A549 (cell line): Measurements from ENCODE around the gene TTC19.

Experiments used
- BHLHE40 ChIP-seq: IDR thresholded peaks from 2 replicates; pipeline ENCODE4 v1.6.1; 2012; ENCODE audit warnings: low read depth, low read length, inconsistent platforms
- CHD2 ChIP-seq: fragments of 150-350 bp; IDR thresholded peaks from 2 replicates; pipeline ENCODE4 v1.6.1; 2014; ENCODE audit warnings: low read length; ENCODE audit not compliant: partially characterized antibody
- EP300 ChIP-seq, 2 experiments: fragments of >200 bp; sonication (Bioruptor Twin); formaldehyde crosslinking; IDR thresholded peaks; 2 replicates in 1 of 2; 3 replicates in 1 of 2; pipeline ENCODE4 v1.6.1; 2016 to 2017
- HDAC2 ChIP-seq: fragments of 200-600 bp; sonication (generic); IDR thresholded peaks from 2 replicates; pipeline ENCODE4 v1.6.1; 2016
- KDM5A ChIP-seq: fragments of 200-600 bp; sonication (generic); IDR thresholded peaks from 2 replicates; pipeline ENCODE4 v1.6.1; 2016; ENCODE audit warnings: antibody characterized with exemption, mild to moderate bottlenecking
- NFE2L2 ChIP-seq: fragments of 150-350 bp; conservative IDR thresholded peaks from 2 replicates; pipeline ENCODE4 v1.6.1; 2014; ENCODE audit warnings: low read length
- POLR2A ChIP-seq: IDR thresholded peaks from 2 replicates; pipeline ENCODE4 v1.6.1; 2012; ENCODE audit warnings: mild to moderate bottlenecking, low read length
- SMC3 ChIP-seq: fragments of >200 bp; sonication (Bioruptor Twin); formaldehyde crosslinking; IDR thresholded peaks from 3 replicates; pipeline ENCODE4 v1.6.1; 2018; ENCODE audit warnings: inconsistent platforms
- TF ChIP-seq, protein P1 (sequence below): fragments of >200 bp; sonication (Bioruptor Twin); formaldehyde crosslinking; IDR thresholded peaks from 3 replicates; pipeline ENCODE4 v1.5.1; 2016
- TF ChIP-seq, protein P2 (sequence below): fragments of >200 bp; sonication (Bioruptor Twin); formaldehyde crosslinking; IDR thresholded peaks from 3 replicates; pipeline ENCODE4 v1.6.1; 2016
- TF ChIP-seq, protein P3 (sequence below): fragments of 450-650 bp; IDR thresholded peaks from 2 replicates; pipeline ENCODE4 v1.6.1; 2014; ENCODE audit warnings: antibody characterized with exemption

DNA sequence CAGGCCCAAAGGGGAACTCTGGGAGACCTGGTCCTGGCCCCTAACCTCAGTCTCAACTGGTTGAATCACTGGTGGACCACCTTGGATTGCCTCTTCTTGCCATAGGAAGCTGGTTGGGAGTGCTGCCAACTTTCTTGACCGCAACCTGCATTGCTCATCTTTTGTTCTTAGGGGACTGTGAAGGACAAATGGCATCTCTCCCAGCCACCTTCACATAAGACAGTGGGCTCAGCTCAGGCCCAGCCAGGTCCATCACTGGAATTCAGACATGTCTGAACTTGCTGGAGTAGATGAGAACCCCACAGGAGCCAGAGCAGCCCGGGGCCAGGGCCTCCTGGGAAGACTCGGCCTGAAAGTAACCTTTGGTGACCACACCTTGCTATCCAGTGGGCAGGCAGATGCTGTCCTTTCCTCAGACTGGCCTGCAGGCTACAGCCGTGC, 35.9 kb upstream of the TTC19 start:
- no peak for TF ChIP-seq SMC3
- TF ChIP-seq, protein P1, sequence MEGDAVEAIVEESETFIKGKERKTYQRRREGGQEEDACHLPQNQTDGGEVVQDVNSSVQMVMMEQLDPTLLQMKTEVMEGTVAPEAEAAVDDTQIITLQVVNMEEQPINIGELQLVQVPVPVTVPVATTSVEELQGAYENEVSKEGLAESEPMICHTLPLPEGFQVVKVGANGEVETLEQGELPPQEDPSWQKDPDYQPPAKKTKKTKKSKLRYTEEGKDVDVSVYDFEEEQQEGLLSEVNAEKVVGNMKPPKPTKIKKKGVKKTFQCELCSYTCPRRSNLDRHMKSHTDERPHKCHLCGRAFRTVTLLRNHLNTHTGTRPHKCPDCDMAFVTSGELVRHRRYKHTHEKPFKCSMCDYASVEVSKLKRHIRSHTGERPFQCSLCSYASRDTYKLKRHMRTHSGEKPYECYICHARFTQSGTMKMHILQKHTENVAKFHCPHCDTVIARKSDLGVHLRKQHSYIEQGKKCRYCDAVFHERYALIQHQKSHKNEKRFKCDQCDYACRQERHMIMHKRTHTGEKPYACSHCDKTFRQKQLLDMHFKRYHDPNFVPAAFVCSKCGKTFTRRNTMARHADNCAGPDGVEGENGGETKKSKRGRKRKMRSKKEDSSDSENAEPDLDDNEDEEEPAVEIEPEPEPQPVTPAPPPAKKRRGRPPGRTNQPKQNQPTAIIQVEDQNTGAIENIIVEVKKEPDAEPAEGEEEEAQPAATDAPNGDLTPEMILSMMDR, result no peak
- no peak for TF ChIP-seq HDAC2
- no peak for TF ChIP-seq BHLHE40
- TF ChIP-seq, protein P2, sequence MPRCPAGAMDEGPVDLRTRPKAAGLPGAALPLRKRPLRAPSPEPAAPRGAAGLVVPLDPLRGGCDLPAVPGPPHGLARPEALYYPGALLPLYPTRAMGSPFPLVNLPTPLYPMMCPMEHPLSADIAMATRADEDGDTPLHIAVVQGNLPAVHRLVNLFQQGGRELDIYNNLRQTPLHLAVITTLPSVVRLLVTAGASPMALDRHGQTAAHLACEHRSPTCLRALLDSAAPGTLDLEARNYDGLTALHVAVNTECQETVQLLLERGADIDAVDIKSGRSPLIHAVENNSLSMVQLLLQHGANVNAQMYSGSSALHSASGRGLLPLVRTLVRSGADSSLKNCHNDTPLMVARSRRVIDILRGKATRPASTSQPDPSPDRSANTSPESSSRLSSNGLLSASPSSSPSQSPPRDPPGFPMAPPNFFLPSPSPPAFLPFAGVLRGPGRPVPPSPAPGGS, result no peak
- TF ChIP-seq, protein P3, sequence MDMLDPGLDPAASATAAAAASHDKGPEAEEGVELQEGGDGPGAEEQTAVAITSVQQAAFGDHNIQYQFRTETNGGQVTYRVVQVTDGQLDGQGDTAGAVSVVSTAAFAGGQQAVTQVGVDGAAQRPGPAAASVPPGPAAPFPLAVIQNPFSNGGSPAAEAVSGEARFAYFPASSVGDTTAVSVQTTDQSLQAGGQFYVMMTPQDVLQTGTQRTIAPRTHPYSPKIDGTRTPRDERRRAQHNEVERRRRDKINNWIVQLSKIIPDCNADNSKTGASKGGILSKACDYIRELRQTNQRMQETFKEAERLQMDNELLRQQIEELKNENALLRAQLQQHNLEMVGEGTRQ, result no peak
- TF ChIP-seq CHD2, result no peak
- TF ChIP-seq POLR2A, result no peak
- no peak for TF ChIP-seq NFE2L2
- no peak for TF ChIP-seq KDM5A
- no peak for TF ChIP-seq EP300 (IDR thresholded peaks at IDR 0.05)
